CD4-positive, CD25-positive, alpha-beta regulatory T cell (primary cell): ENCODE data around the gene SURF4. TPM values are rescaled to one million over a fixed set of nuclear protein-coding genes. Genes with fewer than 3 reads are reported as not detected.

Experiments
- ATAC-seq, 2 donors: fragments of 150-1000 bp; cut with Tn5 transposase; one replicate each; pipeline ENCODE4 v1.10.0; 2021; ENCODE audit warnings: low read depth in 2 of 2, moderate number of reproducible peaks in 2 of 2, moderate library complexity in 1 of 2
- DNase-seq, 3 donors: peaks; one replicate each; pipeline versions ENCODE4 v3.0.0 to v3.0.0-alpha.2; 2012 to 2022; ENCODE audit warnings: mixed read lengths in 1 of 3
- H3K27ac ChIP-seq: one replicate; pipeline ENCODE4 v1.7.0; 2013; ENCODE audit warnings: mild to moderate bottlenecking, low read length; ENCODE audit not compliant: insufficient read depth, poor library complexity, severe bottlenecking
- H3K27me3 ChIP-seq: one replicate; pipeline ENCODE4 v1.7.0; 2013; ENCODE audit warnings: low read length; ENCODE audit not compliant: control insufficient read depth, insufficient read depth
- H3K36me3 ChIP-seq: one replicate; pipeline ENCODE4 v1.7.0; 2013; ENCODE audit warnings: mild to moderate bottlenecking, low read length, moderate library complexity; ENCODE audit not compliant: control insufficient read depth, insufficient read depth
- H3K4me1 ChIP-seq: 2 replicates; pipeline ENCODE4 v1.7.0; 2013; ENCODE audit warnings: mild to moderate bottlenecking, low read length; ENCODE audit not compliant: insufficient read depth, control insufficient read depth, poor library complexity, severe bottlenecking
- H3K4me3 ChIP-seq: one replicate; pipeline ENCODE4 v1.7.0; 2013; ENCODE audit warnings: low read depth, mild to moderate bottlenecking, low read length, moderate library complexity
- H3K9me3 ChIP-seq, 2 experiments: 1 replicate in 1 of 2; 2 replicates in 1 of 2; pipeline ENCODE4 v1.7.0; 2013; ENCODE audit warnings: low read length in 2 of 2, mild to moderate bottlenecking in 1 of 2, moderate library complexity in 1 of 2; ENCODE audit not compliant: control insufficient read depth in 2 of 2
- H3K27ac Mint-ChIP-seq, 3 donors: one replicate each; pipeline ENCODE4 v1.8.0; 2020 to 2022; ENCODE audit warnings: mild to moderate bottlenecking in 3 of 3, mixed read lengths in 3 of 3, moderate library complexity in 2 of 3
- H3K27me3 Mint-ChIP-seq: one replicate; pipeline ENCODE4 v1.8.0; 2022; ENCODE audit warnings: mild to moderate bottlenecking, mixed read lengths
- H3K36me3 Mint-ChIP-seq: one replicate; pipeline ENCODE4 v1.8.0; 2020; ENCODE audit warnings: mixed read lengths
- H3K4me1 Mint-ChIP-seq, 4 donors: one replicate each; pipeline ENCODE4 v1.8.0; 2020 to 2022; ENCODE audit warnings: mixed read lengths in 4 of 4, mild to moderate bottlenecking in 1 of 4
- H3K4me3 Mint-ChIP-seq, 4 donors: one replicate each; pipeline ENCODE4 v1.8.0; 2020 to 2022; ENCODE audit warnings: mild to moderate bottlenecking in 4 of 4, mixed read lengths in 4 of 4, moderate library complexity in 3 of 4
- H3K9me3 Mint-ChIP-seq, 7 donors: one replicate each; pipeline ENCODE4 v1.8.0; 2020 to 2022; ENCODE audit warnings: mixed read lengths in 7 of 7, mild to moderate bottlenecking in 3 of 7, moderate library complexity in 2 of 7
- polyA plus RNA-seq, 4 donors: library from polyadenylated mRNA; unstranded; fragments of 300-500 nt; fragmentation: Illumina TruSeq; gene quantifications; one replicate each; pipeline ENCODE4 v1.2.3, GENCODE V29; 2021
- total RNA-seq: library from RNA; stranded (reverse); gene quantifications from one replicate; pipeline ENCODE4 v1.2.3, GENCODE V29; 2022

The SURF4 gene
- total and polyA plus RNA-seq, 5 donors from 2014 or later: 132 to 227 (median 206) TPM

GRCh38 chr9:133403766-133404453 lies 28.1 kb upstream of the SURF4 start:
- no peaks in the 10 kb centered on the region for H3K27me3 Mint-ChIP-seq
- Histone ChIP-seq H3K27me3 (no peaks in the 10 kb centered on the region), H3K4me1 (no peaks in the 10 kb centered on the region), H3K36me3 (peaks cover 33% of the 10 kb centered on the region), H3K4me3 (no peak overlapping the region), H3K9me3 (no peaks in the 10 kb centered on the region), H3K27ac (no peak overlapping the region)
- H3K27ac Mint-ChIP-seq: no peak overlapping the region
- H3K36me3 Mint-ChIP-seq: peaks cover 10% of the 10 kb centered on the region
- H3K4me1 Mint-ChIP-seq: peaks cover 0 to 9% (median 8%) of the 10 kb centered on the region in 4 donors
- peak; percentile 59 to 62 for ATAC-seq
- H3K9me3 Mint-ChIP-seq: no peaks in the 10 kb centered on the region
- peak overlapping the region in 1 of 4 donors; percentile 61 for H3K4me3 Mint-ChIP-seq
- DNase-seq: peak; percentile 48 to 62 (median 62)

GRCh38 chr9:133402689-133403088 lies 26.8 kb upstream of the SURF4 start:
- no peaks in the 10 kb centered on the region for H3K4me1 ChIP-seq
- H3K36me3 Mint-ChIP-seq: peaks cover 10% of the 10 kb centered on the region
- no peak for DNase-seq
- ATAC-seq: no peak
- H3K27ac ChIP-seq: no peak overlapping the region
- H3K4me1 Mint-ChIP-seq: peaks cover 0 to 12% (median 9%) of the 10 kb centered on the region in 4 donors
- no peak overlapping the region for H3K4me3 ChIP-seq
- H3K27me3 ChIP-seq: no peaks in the 10 kb centered on the region
- no peaks in the 10 kb centered on the region for H3K9me3 Mint-ChIP-seq
- H3K9me3 ChIP-seq: no peaks in the 10 kb centered on the region
- H3K36me3 ChIP-seq: peaks cover 23% of the 10 kb centered on the region
- no peaks in the 10 kb centered on the region for H3K27me3 Mint-ChIP-seq
- no peak overlapping the region for H3K4me3 Mint-ChIP-seq
- H3K27ac Mint-ChIP-seq: peak overlapping the region in 1 of 3 donors; percentile 55

GRCh38 chr9:133401588-133401987 lies 25.7 kb upstream of the SURF4 start:
- ATAC-seq (no peak), DNase-seq (no peak)
- H3K27me3 ChIP-seq: no peaks in the 10 kb centered on the region
- H3K4me1 ChIP-seq: no peaks in the 10 kb centered on the region
- Mint-ChIP-seq H3K27ac (no peak overlapping the region), H3K4me3 (no peak overlapping the region), H3K36me3 (peaks cover 5% of the 10 kb centered on the region), H3K9me3 (no peaks in the 10 kb centered on the region), H3K4me1 (peaks cover 0 to 6% (median 4%) of the 10 kb centered on the region in 4 donors), H3K27me3 (no peaks in the 10 kb centered on the region)
- H3K9me3 ChIP-seq: no peaks in the 10 kb centered on the region
- H3K36me3 ChIP-seq: peaks cover 14% of the 10 kb centered on the region
- no peak overlapping the region for H3K4me3 ChIP-seq
- no peak overlapping the region for H3K27ac ChIP-seq

DNA sequence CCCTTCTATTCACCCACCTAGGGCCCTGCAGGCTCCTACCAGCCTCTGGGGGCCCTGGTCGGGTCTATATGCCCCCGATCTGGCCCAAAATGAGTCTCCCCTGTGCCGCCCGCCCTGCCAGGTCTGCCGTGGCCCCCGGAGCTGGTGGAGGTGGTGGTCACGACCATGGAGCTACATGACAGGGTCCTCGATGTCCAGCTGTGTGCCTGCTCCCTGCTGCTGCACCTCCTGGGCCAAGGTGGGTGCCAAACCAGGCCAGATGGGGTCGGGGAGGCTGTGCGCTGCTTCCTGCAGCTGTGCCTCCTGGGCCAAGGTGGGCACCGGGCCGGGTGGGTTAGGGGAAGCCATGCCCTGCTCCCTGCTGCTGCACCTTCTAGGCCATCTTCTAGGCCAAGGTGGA lies 24.4 kb upstream of the SURF4 start:
- Mint-ChIP-seq H3K4me3 (no peak overlapping the region), H3K36me3 (no peaks in the 10 kb centered on the region), H3K27me3 (no peaks in the 10 kb centered on the region), H3K4me1 (peaks cover 0 to 4% (median 4%) of the 10 kb centered on the region in 4 donors), H3K27ac (no peak overlapping the region), H3K9me3 (no peaks in the 10 kb centered on the region)
- Histone ChIP-seq H3K9me3 (no peaks in the 10 kb centered on the region), H3K4me1 (no peaks in the 10 kb centered on the region), H3K27me3 (no peaks in the 10 kb centered on the region), H3K4me3 (no peak overlapping the region), H3K36me3 (peaks cover 2% of the 10 kb centered on the region), H3K27ac (no peak overlapping the region)
- no peak for DNase-seq
- ATAC-seq: no peak

GRCh38 chr9:133397895-133398294 lies 22.0 kb upstream of the SURF4 start:
- no peak overlapping the region for H3K4me3 ChIP-seq
- H3K27ac ChIP-seq: no peak overlapping the region
- no peak overlapping the region for H3K4me3 Mint-ChIP-seq
- H3K27ac Mint-ChIP-seq: no peak overlapping the region
- H3K9me3 ChIP-seq: no peaks in the 10 kb centered on the region
- no peaks in the 10 kb centered on the region for H3K9me3 Mint-ChIP-seq
- H3K36me3 Mint-ChIP-seq: no peaks in the 10 kb centered on the region
- peaks cover 0 to 4% (median 0%) of the 10 kb centered on the region in 4 donors for H3K4me1 Mint-ChIP-seq
- ATAC-seq: no peak
- no peaks in the 10 kb centered on the region for H3K4me1 ChIP-seq
- no peaks in the 10 kb centered on the region for H3K36me3 ChIP-seq
- no peaks in the 10 kb centered on the region for H3K27me3 ChIP-seq
- H3K27me3 Mint-ChIP-seq: peaks cover 4% of the 10 kb centered on the region
- no peak for DNase-seq

GRCh38 chr9:133397370-133397769 lies 21.5 kb upstream of the SURF4 start:
- Mint-ChIP-seq H3K36me3 (no peaks in the 10 kb centered on the region), H3K27me3 (peaks cover 4% of the 10 kb centered on the region), H3K9me3 (no peaks in the 10 kb centered on the region), H3K4me3 (no peak overlapping the region), H3K4me1 (peaks cover 0 to 4% (median 0%) of the 10 kb centered on the region in 4 donors), H3K27ac (peak overlapping the region in 1 of 3 donors; percentile 78)
- Histone ChIP-seq H3K36me3 (no peaks in the 10 kb centered on the region), H3K27me3 (no peaks in the 10 kb centered on the region), H3K4me1 (no peaks in the 10 kb centered on the region), H3K27ac (no peak overlapping the region), H3K9me3 (no peaks in the 10 kb centered on the region), H3K4me3 (no peak overlapping the region)
- ATAC-seq (no peak), DNase-seq (no peak)

DNA sequence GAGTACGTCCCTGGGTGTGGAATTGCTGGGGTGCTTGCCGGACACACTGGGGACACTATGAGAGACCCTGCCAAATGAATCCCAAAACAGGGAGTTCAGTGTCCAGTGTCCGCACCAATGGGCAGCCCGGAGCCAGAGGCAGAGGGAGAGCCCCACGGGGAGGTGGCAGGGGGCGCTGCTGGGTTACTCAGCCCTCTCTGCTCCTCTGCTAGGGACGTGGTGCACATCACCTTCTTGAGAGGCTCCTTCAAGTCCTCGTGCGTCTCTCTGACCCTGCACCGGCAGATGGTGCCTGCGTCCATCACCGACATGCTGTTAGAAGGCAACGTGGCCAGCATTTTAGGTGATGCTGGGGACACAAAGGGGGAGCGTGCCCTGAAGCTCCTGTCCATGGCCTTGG lies 21.1 kb upstream of the SURF4 start:
- no peak overlapping the region for H3K4me3 Mint-ChIP-seq
- H3K9me3 Mint-ChIP-seq: no peaks in the 10 kb centered on the region
- no peak overlapping the region for H3K4me3 ChIP-seq
- H3K36me3 ChIP-seq: no peaks in the 10 kb centered on the region
- H3K36me3 Mint-ChIP-seq: no peaks in the 10 kb centered on the region
- H3K4me1 ChIP-seq: no peaks in the 10 kb centered on the region
- no peaks in the 10 kb centered on the region for H3K9me3 ChIP-seq
- DNase-seq (no peak), ATAC-seq (no peak)
- peaks cover 0 to 4% (median 0%) of the 10 kb centered on the region in 4 donors for H3K4me1 Mint-ChIP-seq
- no peaks in the 10 kb centered on the region for H3K27me3 ChIP-seq
- H3K27me3 Mint-ChIP-seq: peaks cover 4% of the 10 kb centered on the region
- H3K27ac ChIP-seq: no peak overlapping the region
- no peak overlapping the region for H3K27ac Mint-ChIP-seq

DNA sequence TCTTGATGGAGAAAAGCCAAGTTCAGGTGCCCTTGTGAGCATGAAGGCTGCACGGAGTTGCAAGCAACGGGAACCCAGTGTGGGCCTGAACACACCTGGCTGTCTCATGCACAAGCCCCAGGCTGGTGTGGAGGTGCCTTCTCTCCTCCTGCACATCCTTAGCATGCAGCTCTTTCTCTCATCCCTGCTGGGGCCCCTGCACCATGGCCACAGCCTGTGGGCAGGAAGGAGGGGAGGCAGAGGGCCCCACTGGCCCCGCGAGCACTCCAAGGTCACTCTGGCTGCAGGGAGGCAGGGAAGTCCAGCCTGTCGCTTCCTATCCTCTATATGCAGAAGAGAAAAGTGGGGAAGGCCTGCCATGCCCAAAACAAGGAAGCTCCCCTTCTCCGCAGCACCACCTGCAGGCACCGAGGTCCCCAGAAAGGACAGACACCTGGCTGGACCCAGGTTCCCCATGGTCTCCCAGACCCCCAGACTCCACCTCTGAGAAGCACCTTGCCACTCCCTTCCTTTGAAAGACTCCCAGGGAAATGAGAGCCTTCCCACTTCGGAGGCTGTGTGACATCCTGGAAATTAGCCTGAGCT lies 18.9 kb upstream of the SURF4 start:
- Mint-ChIP-seq H3K27ac (no peak overlapping the region), H3K36me3 (no peaks in the 10 kb centered on the region), H3K4me1 (peaks cover 0 to 4% (median 0%) of the 10 kb centered on the region in 4 donors), H3K4me3 (no peak overlapping the region), H3K9me3 (no peaks in the 10 kb centered on the region), H3K27me3 (peaks cover 4% of the 10 kb centered on the region)
- Histone ChIP-seq H3K4me1 (no peaks in the 10 kb centered on the region), H3K27ac (no peak overlapping the region), H3K36me3 (no peaks in the 10 kb centered on the region), H3K27me3 (no peaks in the 10 kb centered on the region), H3K9me3 (no peaks in the 10 kb centered on the region), H3K4me3 (no peak overlapping the region)
- DNase-seq (no peak), ATAC-seq (no peak)
